Subcutaneous adipose tissue (tissue), 4 donors: ENCODE measurements around the gene NDUFS7. TPM values are rescaled to one million over a fixed set of nuclear protein-coding genes. Genes with fewer than 3 reads are reported as not detected.

ENCODE experiments used
- total RNA-seq, 4 donors: library from RNA; depleted of rRNA; stranded (reverse); fragments of >200 nt; gene quantifications; one replicate each; pipeline ENCODE4 v1.1.0, GENCODE V29; 2016
- TF ChIP-seq, protein P1 (sequence below): fragments of 450-650 bp; IDR thresholded peaks from one replicate; pipeline ENCODE4 v1.5.1; 2016; ENCODE audit warnings: low read depth, mild to moderate bottlenecking, control low read depth, antibody characterized with exemption, moderate library complexity

The NDUFS7 gene
- total RNA-seq, 4 donors from 2014 or later: 38.5 to 105 (median 95.6) TPM

DNA sequence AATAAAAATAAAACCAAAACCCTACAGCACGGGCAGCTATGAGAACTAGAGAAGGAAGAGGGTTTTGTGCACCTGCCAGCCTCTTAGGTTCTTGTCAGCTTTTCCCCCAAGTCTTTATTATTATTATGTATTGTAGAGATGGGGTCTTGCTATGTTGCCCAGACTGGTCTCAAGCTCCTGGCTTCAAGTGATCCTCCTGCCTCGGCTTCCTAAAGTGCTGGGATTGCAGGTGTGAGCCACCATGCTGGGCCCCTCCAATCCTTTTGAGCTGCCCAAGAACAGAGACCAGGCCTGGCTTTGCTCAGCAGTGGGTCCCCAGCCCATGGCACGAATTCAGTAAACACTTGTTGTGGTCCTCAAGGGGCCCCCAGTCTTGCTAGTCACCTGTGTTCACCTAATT lies 1.5 kb upstream of the NDUFS7 start:
- TF ChIP-seq, protein P1, sequence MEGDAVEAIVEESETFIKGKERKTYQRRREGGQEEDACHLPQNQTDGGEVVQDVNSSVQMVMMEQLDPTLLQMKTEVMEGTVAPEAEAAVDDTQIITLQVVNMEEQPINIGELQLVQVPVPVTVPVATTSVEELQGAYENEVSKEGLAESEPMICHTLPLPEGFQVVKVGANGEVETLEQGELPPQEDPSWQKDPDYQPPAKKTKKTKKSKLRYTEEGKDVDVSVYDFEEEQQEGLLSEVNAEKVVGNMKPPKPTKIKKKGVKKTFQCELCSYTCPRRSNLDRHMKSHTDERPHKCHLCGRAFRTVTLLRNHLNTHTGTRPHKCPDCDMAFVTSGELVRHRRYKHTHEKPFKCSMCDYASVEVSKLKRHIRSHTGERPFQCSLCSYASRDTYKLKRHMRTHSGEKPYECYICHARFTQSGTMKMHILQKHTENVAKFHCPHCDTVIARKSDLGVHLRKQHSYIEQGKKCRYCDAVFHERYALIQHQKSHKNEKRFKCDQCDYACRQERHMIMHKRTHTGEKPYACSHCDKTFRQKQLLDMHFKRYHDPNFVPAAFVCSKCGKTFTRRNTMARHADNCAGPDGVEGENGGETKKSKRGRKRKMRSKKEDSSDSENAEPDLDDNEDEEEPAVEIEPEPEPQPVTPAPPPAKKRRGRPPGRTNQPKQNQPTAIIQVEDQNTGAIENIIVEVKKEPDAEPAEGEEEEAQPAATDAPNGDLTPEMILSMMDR: no peak

DNA sequence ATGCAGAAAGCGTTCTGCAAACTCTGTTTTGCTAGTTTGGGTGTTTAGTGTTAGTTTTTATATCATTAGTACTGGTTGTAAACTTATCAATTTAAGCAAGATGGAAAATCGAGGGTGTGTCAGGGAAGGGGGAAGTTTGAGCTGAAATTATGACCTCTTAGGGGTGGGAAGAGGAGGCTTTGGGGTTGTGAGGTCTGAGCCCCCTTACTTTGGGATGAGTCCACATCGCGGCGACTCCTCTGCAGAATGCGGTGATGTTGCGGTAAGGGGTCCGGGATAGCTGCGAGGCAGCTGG lies 743 bp upstream of the NDUFS7 start:
- TF ChIP-seq, protein P1: no peak

DNA sequence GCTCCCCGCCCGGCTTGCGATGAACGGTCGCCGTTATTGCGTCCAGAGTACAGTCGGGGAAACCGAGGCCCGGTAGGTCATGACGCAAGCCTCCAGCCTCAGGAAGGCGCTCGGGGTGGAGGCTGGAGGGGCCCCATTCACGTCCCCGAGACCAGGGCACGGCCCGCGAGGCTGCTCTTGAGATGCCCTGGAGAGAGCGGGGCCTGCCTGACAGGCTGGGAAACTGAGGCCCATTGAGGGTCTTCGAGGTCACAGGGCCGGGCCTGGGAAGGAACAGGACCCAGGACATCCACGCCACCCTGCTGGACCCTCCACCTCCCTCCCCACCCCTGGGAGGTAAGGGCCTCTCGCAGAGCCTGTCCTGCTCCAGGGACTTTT lies 367 bp downstream of the NDUFS7 start:
- TF ChIP-seq, protein P1: no peak

DNA sequence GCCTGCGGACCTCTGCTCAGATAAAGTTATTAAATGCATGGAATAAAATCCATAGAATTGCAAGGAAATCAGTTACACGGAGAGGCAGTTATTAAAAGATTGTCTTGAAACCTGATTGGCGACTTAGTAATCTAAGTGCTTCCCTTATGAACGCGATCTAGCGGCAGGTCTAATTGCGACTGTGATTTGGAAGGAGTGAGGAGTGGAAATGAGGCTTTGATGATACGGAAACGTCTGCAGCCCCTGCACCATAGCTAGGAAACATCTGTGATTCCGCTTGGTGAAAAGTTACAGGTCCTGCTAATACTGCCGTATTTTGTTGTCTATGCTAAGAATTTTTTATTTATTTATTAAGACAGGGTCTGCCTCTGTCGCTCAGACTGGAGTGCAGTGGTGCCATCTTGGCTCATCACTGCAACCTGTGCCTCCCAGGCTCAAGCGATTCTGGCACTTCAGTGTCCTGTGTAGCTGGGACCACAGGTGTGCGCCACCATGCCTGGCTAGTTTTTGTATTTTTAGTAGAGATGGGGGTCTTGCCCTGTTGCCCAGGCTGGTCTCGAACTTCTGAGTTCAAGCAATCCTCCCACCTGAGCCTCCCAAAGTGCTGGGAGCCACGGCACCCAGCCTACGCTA lies 887 bp downstream of the NDUFS7 start:
- TF ChIP-seq, protein P1: no peak

DNA sequence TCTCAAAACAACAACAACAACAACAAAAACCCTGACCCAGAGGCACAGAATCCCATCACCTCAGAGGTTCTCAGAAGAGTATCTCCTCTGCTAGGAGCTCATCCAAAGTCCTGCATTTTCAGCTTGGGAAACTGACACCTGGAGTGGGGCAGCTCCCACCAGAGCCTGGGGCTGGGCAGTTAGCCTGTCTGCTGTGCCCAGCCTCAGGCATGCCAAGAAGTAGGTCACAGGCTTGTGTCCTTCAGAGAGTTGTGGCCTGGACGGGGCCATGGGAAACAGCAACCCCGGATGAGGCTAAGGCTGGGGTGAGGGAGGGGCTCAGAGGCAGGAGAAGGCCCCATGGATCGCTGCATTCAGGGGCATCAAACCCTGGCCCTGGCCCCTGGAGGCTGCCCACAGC lies 2.1 kb downstream of the NDUFS7 start:
- TF ChIP-seq, protein P1: no peak

DNA sequence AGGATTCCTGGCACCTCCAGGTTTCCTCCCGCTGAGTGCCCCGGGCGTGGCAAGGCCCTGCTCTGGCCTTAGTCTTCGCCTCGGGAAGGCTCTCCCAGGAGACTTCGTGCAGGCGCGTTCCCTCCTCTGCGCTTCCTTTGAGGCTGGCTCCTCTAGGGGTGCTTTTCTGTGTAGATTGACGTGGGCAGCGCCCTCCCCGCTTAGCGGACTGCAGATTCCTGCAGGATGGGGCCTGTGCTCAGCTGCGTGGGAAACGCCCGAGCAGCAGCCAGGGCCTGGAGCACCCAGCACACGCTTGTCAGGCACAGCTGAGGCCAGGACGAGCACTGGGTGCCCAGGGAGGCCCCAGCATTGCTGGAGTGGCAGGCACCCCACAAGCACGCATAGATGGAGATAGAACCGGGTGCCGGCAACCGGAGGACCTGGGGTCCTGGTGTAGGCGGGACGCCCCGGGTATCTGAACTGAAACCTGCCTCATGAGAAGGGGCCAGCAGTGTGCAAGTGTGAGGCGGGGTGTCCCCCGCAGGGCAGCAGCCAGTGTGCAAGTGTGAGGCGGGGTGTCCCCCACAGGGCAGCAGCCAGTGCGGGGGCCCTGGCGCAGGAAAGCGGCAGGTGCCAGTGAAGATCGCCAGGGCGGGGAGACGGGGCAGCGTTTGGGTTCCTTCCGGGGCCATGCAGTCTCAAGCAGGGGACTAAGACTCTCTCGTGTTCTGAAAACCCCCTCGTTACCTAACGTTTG lies 3.4 kb downstream of the NDUFS7 start:
- TF ChIP-seq, protein P1: no peak

DNA sequence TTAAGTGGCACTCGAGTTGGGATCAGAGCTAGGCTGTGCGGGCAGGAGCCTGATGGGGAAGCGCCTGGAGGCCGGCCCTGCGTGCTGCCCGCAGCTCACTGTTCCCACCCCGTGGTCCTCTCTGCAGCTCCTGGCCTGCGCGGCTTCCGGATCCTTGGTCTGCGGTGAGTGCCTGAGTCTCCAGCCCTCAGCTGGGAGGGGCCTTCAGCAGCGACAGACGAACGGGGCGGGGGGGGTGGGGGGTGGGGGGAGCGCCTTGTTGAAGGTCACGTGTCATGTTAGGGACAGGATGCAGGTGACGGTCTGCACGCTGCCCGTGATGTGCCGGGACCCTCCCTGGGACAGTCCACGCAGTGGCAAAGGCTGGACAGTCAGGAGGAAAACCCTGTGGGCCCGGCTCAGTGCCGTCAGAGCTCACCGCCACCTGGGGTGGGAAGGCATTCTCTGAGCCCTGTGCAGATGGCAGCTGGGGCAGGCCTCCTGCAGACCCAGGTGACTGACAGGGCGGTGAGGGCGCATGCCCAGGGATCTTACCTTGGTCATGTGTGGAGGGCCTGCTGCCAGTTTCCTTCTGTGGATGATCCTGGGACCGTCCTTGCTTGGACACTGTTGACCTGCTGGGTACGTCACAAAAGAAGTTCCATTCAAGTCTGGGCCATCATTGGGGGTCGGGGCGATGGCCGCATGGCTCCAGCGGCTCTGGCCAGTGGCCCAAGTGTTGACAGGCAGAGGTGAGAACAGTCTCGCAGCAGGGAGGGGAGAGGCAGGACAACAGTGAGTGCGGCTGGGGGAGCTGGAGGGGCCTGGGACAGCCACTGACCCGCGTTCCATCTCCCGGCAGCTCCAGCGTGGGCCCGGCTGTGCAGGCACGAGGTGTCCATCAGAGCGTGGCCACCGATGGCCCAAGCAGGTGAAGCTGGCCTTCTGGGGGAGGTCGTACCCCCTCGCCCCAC lies 4.3 kb downstream of the NDUFS7 start:
- TF ChIP-seq, protein P1: no peak
